ENCODE results near the gene WDR54. TPM values are rescaled to one million over a fixed set of nuclear protein-coding genes. Genes with fewer than 3 reads are reported as not detected.

The WDR54 gene
- total and polyA plus RNA-seq, 4 donors, result 15.4 to 42.3 (median 32.0) TPM

DNA sequence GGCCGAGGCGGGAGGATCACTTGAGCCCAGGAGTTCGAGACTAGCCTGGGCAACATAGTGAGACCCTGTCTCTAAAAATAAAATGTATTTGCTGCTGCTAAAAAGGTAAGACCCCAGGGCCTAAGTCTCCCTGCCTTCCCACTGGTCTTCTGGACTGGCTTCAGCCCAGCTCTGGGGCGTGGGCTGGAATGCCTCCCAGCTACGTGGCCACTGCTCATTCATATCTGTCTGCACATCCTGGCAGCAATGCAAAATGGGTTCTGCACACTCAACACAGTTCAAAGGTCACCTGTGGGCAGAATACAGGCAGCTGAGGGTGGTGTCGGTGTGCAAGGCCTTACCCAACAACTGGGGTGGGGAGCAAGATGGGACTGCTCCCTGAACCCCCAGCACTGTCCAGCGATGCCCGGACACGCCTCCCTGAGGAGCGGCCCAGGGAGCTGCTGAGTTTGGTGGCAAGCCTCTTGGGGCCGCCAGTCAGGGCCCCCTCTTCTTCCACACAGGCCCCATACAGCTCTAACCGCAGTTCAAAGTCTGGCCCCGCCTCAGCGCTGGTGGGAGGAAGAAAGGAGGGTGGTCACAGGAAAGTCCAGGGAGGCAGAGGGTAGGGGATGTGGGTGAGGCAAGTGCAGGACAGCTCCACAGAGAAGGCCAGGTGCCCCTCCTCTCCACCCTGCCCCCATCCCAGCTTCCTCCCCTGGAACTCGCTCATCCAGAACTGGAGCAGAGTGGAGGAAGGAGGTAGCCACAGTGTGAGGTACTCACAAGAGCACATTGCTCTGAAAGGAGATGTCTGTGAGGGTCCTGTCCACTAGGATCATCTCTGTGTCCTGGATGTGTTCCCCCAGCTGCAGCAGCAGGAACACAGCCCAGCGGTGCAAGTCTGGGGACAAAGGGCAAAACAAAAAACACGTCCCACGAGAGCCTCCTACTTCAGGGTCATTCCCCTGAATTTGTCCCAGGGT lies 8.2 kb downstream of the WDR54 start:
- Histone ChIP-seq H3K4me3 (no peak overlapping the region), H3K4me1 (ENCODE audit: control insufficient read depth in 5 of 5, insufficient read depth in 5 of 5, low read length in 5 of 5) (no peaks in the 10 kb centered on the region), H3K9ac (ENCODE audit: insufficient read depth in 1 of 2, low read length in 2 of 2) (no peak overlapping the region), H3K36me3 (ENCODE audit: control insufficient read depth in 4 of 4, insufficient read depth in 4 of 4, low read length in 4 of 4) (peaks cover 20 to 48% (median 39%) of the 10 kb centered on the region in 4 donors), H3K27me3 (ENCODE audit: control insufficient read depth in 3 of 3, insufficient read depth in 3 of 3, low read length in 2 of 3) (no peaks in the 10 kb centered on the region), H3K27ac (ENCODE audit: low read depth in 1 of 2, low read length in 1 of 2) (no peak overlapping the region), H3K9me3 (ENCODE audit: control insufficient read depth in 4 of 4, insufficient read depth in 3 of 4, low read length in 3 of 4) (no peaks in the 10 kb centered on the region)
- ATAC-seq (ENCODE audit: insufficient read depth, low FRiP score), result no peak
- 90 to 92% methylated on average over 18 of the region's 18 CpGs for WGBS, 2 donors
- TF ChIP-seq, protein P1, sequence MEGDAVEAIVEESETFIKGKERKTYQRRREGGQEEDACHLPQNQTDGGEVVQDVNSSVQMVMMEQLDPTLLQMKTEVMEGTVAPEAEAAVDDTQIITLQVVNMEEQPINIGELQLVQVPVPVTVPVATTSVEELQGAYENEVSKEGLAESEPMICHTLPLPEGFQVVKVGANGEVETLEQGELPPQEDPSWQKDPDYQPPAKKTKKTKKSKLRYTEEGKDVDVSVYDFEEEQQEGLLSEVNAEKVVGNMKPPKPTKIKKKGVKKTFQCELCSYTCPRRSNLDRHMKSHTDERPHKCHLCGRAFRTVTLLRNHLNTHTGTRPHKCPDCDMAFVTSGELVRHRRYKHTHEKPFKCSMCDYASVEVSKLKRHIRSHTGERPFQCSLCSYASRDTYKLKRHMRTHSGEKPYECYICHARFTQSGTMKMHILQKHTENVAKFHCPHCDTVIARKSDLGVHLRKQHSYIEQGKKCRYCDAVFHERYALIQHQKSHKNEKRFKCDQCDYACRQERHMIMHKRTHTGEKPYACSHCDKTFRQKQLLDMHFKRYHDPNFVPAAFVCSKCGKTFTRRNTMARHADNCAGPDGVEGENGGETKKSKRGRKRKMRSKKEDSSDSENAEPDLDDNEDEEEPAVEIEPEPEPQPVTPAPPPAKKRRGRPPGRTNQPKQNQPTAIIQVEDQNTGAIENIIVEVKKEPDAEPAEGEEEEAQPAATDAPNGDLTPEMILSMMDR (IDR thresholded peaks at IDR 0.05; ENCODE audit: control extremely low read depth, extremely low read depth), result no peak
- DNase-seq, result no peak

DNA sequence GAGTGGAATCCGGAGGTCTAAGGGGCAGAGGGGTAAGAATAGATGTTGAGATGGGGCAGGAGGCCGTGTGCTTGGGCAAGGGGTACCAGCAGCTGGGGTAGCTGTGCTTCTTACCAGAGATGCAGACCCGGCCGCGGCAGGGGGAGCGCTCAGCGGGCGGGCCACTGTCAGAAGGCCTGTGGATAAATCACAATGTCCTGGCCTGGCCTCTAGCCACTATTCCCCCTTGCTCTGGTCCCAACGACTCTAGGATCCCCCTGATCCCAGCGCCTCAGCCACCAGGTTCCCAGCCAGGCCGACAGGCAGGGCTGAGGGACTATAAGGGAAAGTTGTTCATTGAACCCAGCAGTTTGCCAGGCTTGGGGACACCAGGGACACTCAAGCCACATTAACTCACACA lies 9.0 kb downstream of the WDR54 start:
- no peak for ATAC-seq (ENCODE audit: insufficient read depth, low FRiP score)
- H3K27me3 ChIP-seq (ENCODE audit: control insufficient read depth in 3 of 3, insufficient read depth in 3 of 3, low read length in 2 of 3), result no peaks in the 10 kb centered on the region
- no peak for DNase-seq
- WGBS, 2 donors, result 87 to 90% methylated on average over 11 of the region's 11 CpGs
- no peaks in the 10 kb centered on the region for H3K9me3 ChIP-seq (ENCODE audit: control insufficient read depth in 4 of 4, insufficient read depth in 3 of 4, low read length in 3 of 4)
- TF ChIP-seq, protein P1 (IDR thresholded peaks at IDR 0.05; ENCODE audit: control extremely low read depth, extremely low read depth), result no peak
- H3K9ac ChIP-seq (ENCODE audit: insufficient read depth in 1 of 2, low read length in 2 of 2), result no peak overlapping the region
- H3K36me3 ChIP-seq (ENCODE audit: control insufficient read depth in 4 of 4, insufficient read depth in 4 of 4, low read length in 4 of 4), result peaks cover 20 to 48% (median 36%) of the 10 kb centered on the region in 4 donors
- no peak overlapping the region for H3K4me3 ChIP-seq
- H3K27ac ChIP-seq (ENCODE audit: low read depth in 1 of 2, low read length in 1 of 2), result no peak overlapping the region
- H3K4me1 ChIP-seq (ENCODE audit: control insufficient read depth in 5 of 5, insufficient read depth in 5 of 5, low read length in 5 of 5), result no peaks in the 10 kb centered on the region

DNA sequence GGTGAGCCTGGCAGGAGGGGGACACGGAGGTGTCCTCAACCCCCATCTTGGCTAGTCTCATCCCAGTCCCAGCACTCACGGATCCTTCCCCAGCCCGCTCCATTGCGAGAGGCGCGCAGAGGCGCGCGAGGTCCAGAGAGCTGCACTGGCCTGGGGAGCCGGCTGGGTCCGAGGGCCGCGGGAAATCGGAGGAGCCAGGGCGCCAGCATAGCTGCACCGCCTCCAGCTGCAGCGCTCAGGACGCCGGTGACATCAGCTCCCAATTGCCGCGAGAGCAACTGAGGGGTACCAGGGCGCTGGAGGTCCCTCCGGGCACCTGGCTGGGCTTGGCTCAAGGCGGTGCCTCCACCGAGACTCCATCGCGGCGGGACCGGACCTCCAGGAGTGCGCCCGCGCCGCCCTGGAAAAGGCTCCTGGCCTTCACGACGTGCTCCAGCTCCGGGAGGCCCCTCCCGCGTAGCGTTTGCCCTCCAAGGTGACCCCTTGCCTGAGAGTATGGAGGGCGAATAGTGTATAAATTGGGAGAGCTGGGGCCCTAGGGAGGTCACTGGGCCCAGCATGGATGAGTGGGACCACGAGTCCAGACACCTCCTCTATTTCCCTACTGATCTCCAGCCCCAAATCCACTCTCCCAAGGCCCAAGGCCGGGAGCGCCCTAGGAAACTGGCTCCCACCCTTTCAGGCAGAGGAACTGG lies 14.7 kb downstream of the WDR54 start:
- Histone ChIP-seq H3K9ac (ENCODE audit: insufficient read depth in 1 of 2, low read length in 2 of 2) (no peak overlapping the region), H3K36me3 (ENCODE audit: control insufficient read depth in 4 of 4, insufficient read depth in 4 of 4, low read length in 4 of 4) (peaks cover 6 to 16% (median 10%) of the 10 kb centered on the region in 4 donors), H3K4me1 (ENCODE audit: control insufficient read depth in 5 of 5, insufficient read depth in 5 of 5, low read length in 5 of 5) (peaks cover 0 to 46% (median 18%) of the 10 kb centered on the region in 5 donors), H3K27me3 (ENCODE audit: control insufficient read depth in 3 of 3, insufficient read depth in 3 of 3, low read length in 2 of 3) (no peaks in the 10 kb centered on the region), H3K27ac (ENCODE audit: low read depth in 1 of 2, low read length in 1 of 2) (no peak overlapping the region), H3K4me3 (no peak overlapping the region), H3K9me3 (ENCODE audit: control insufficient read depth in 4 of 4, insufficient read depth in 3 of 4, low read length in 3 of 4) (no peaks in the 10 kb centered on the region)
- TF ChIP-seq, protein P1 (IDR thresholded peaks at IDR 0.05; ENCODE audit: control extremely low read depth, extremely low read depth), result no peak
- no peak for DNase-seq
- ATAC-seq (ENCODE audit: insufficient read depth, low FRiP score), result no peak
- 85 to 91% methylated on average over 43 of the region's 43 CpGs for WGBS, 2 donors
